ENCODE measurements around the gene USP46.

Gene USP46

DNA sequence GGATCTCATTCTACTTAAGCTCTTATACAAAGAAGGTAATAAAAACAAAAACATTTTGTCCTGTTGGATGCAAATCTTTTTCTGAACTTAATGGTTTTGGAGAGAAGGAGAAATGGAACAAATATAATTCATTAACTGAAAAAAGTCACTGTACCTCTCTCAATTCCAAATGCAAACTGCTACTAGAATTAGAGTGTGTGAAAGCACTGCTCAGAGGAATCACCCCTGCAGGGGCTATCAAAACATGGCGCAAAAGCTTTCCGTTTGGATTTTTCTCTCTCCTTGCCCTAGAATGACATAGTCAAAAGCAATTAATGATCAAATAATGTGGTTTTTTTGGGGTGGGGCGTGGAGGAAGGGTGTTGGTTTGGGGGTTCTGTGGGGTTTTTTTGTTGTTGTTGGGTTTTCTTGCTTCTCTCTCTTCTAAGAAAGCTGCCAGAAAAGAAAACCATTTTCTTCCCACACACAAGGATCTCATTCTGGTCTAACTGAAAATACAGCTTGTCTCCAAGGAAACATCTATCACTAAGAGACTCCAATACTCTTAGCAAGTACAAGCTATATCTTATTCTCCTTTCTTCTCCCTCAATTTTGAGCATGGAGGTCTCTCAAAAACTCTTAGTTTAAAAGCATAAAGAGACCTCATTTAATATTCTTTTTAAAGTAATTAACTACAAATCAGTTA is 41.6 kb downstream of the USP46 start:
- no peak for DNase-seq

DNA sequence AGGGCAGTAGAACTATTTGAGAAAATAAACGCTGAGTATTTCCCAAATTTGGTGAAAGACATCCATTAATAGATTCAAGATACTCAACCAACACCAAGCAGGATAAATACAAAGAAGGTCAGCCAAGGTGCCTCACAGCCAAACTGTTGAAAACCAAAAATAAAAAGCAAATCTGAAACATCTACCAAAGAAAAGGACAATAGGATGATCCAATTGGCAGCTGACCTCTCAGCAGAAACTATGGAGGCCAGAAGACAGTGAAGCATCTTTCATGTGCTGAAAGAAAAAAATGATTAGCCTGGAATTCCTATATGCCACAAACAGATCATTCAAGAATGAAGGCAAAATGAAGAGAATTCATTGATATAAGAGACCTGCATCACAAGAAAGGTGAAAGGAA is 44.9 kb downstream of the USP46 start:
- no peak for DNase-seq

DNA sequence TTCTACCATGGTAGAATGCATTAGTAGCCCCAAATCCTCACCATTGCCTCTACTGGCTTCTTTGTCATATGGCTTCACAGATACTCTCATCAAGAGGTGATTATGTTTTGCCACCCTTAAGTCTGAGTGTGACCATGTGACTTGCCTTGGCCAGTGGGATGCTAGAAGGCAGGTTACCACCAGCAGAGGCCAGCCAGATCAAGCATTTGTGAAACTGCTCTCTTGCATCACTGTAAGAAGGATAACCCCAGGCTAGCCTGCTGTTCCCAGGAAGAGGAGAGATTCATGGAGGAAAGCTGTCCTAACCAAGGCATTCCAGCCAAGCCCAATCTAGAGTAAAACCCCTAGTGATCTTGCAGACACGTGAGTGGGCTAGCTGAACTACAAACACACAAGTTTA is 46.8 kb downstream of the USP46 start:
- DNase-seq = no peak

DNA sequence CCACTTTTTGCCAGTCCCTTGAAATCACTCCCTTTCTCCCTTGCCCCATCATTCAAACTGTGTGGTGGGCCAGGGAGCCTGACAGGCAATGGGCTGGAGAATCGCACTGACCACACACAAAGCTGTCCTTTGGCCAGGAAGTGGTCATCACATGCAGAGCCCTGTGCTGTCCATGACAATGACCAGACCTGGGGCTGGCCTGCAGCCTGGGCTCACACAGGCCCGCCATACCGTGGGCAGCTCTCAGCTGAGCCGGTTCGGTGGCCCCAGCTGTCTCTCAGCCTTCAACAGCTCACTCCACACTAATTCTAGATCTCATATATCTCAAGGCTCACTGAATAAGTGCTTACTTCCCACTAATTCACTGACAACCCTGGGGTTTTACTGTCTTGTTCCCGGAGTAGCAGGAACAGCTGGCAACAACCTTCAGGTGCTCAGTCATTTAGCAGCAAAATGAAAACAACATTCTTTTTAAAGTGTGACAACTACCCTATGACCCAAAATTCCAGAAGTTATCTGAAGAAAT is 48.0 kb downstream of the USP46 start:
- DNase-seq = no peak

DNA sequence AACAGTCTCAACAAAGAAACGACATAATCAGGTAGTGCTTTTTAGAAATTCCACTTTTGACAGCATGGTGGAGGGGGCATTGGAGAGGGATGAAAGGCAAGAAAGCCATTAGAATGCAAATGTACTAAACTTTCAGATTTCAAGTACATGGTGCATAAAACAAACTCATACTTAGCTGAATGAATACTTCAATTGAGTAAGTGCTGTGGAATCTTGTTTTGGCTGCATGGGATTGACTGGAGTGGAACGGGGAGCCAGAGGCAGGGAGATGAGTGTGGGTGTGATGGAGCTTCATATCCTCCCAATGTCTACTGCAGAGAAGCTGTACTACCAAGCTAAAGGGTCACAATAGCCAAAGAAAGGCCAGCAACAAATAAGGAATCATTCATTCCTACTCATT is 52.4 kb downstream of the USP46 start:
- DNase-seq = no peak

DNA sequence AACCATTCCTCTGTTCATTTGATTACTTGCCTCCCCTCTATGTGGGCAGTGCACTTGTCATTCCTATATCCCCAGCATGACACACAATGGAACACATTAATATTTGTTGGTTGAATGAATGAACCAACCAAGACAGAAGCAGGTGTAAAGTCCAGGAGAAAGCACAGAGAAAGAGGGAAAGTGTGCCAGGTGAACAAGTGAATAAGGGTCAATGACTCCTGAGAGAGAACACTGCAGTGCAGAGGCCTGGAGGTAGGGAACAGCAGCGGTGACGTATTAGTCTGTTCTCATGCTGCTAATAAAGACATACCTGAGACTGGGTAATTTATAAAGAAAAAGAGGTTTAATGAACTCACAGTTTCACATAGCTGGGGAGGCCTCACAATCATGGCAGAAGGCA is 53.1 kb downstream of the USP46 start:
- no peak for DNase-seq

DNA sequence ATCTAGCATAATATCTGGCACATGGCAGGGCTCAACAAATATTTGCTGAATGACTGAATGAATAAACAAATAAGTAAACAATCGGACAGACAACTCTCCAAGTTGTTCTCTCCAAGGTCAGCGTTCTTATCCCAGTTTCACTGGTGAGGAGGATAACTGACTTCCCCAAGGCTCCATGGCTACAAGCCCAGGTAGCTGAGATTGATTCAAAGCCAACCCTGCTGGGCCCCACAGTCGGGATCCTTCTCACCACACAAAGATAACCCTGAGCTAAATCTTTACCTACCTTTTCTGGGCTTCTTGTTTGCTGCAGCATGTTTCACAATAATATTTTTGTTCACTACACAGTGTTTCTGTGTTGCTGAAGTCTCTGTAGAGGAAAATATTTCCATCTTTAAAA is 54.9 kb downstream of the USP46 start:
- DNase-seq = no peak

DNA sequence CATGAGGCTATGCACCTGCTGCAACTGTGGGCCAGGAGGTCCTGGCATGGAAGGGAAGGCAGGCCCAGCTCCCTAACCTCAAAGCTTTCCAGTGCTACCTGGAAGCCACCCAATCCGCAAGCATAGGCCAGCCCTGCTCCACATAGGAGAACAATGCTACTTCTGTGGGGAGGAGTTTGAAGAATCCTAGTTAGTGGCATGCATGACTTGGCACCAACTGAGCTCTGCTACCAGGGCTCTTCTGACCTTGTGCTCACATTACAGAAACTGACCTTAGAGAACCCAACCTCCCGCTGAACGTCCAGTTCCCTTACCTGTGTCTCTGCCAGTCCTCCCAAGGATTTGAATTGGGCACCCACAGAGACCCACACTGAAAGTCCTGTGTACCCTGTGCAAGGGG is 58.8 kb downstream of the USP46 start:
- no peak for DNase-seq

DNA sequence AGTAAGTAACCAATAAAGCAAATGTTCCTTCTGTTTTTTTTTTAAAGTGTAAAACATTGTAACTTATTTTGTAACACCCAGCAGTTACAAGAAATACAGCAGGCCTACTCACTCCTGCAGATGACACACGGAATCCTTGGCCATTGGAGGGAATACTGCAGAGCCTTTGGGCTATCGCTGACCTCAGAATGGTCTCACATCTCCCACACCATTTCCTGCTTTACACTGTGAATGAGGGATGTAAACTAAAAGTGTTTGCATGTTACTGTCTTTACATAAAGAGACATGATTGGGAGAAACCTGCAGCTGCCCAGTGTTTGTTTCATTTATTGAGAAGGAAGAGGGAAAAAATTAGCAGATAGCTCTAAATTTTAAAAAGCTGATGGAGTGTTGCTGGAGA is 64.1 kb downstream of the USP46 start:
- DNase-seq = no peak

DNA sequence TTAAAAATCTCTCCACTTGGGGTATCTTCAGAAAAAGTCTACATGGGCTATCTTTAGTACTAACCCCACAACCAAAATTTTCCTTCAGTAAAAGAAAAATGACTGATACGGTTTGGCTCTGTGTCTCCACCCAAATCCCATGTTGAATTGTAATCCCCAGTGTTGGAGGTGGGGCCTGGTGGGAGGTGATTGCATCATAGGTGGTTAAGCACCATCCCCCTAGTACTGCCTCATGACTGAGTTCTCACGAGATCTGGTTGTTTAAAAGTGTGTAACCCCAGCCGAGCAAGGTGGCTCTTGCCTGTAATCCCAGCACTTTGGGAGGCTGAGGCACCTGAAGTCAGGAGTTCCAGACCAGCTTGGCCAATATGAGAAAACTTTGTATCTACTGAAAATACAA is 66.8 kb downstream of the USP46 start:
- no peak for DNase-seq

DNA sequence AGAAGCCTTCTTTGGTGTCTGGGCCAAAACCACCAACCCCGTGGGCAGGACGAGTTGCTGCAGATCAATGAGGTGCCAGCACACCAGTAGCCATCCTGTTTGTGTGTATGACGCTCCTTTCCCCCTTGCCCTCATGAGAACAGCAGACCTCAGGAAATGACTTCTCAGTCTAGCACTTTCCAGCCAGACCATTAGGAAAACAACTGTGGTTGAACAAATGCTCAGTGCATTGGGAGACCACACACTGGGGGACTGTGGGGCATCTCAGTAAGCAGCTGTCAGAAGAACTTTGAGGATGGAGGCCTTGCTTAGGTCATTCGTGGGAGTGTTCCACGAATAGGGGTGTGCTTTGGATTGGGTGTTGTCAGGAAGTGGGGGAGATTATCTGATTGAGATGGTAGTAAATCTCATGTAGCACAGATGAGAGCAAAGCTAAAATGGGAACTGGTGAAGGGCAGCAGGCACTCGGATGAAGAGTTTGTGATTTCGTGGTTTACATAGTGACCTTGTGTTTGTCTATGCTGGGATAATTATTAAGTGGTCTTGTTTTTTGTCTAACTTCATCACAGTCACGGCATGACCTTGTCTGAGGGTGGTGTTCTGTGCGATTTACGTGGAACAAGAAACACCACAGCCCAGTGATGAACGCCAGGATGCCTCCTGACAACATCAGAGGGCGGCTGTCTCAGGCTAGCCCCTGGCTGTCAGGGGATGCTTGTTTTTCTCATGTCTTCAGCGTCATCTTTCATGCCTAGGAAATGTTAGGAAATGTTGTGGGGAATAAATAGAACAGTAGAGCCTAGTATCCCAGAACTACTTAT is 70.1 kb downstream of the USP46 start:
- DNase-seq = no peak

DNA sequence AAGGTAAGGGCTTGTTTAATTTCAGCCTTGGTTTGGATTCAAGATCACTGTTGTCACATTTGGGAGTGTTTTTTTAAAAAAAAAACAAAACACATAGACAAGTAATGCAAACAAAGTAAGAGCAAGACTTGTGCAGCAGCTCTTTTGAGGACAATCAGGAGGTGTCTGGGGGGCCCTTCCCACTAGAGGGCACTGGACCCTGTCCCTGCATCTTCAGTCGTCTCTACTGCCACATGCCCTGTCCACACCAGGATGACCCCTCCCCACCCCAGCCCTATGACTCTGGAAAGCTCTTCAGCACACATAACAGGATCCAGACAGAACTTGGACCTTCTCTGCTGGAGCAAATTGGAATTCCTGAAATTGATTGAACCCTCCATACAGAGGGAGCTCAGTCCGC is 71.0 kb downstream of the USP46 start:
- DNase-seq = no peak

DNA sequence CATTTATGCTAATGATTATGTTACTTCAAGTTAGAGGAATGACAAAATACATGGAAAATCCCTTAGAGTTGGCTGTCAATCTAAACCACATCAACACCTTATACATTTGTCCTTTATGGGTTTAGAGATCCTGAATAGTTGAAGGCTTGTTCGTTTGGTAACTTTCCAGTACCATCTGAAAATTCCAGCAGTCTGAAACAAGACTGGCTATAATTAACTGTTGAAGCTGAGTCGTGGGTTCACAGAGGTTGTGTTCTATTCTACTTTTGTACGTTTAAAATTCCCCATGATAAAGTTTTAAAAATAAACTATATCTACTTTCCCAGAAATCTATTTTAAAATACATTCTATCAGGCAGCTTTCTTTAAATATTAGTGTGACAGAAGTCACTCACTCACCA is 73.0 kb downstream of the USP46 start:
- DNase-seq = no peak

DNA sequence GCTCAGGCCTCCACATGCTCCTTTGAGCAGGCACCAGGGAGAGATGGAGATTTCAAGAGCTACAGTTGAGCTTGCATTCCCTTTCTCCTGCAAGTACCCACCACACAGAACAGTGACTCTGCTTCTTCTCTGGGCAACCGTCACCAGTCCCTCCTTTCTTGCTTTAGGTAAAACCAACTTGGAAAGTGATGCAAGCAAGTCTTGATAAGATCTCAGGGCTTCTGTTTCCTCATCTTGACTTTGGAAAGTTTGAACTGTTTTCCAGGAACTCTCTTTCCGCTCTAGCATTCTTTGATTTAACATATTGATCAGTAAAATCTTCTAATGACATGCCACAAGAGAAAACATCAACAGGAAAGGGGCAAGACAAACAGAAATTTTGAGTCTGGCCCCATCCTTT is 73.7 kb downstream of the USP46 start:
- no peak for DNase-seq

DNA sequence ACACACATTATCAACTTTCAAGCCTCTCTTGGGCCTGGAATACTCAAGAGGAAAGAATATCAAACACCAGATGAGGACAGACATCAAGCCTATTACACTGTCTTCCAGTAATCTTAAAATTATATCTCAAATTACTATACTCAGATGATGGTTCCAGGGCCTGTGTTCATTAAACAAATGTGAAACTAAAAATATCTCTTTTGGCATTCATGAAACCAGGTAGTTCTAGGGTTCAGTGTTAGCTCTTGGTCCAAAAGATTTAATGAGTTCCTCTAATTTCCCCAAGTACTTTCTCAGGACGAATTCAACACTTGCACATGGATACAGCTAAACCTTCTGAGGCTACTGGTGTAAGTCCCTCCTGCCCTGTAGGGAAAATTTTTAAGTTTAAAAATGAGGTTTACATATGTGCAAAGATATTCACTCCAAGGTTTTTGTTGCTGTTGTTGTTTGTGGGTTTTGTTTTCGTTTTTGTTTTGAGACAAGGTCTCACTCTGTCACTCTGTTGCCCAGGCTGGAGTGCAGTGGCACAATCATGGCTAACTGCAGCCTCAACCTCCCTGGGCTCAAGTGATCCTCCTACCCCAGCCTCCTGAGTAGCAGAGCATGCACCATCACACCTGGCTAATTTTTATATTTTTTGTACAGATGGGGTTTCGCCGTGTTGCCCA is 79.4 kb downstream of the USP46 start:
- no peak for DNase-seq

DNA sequence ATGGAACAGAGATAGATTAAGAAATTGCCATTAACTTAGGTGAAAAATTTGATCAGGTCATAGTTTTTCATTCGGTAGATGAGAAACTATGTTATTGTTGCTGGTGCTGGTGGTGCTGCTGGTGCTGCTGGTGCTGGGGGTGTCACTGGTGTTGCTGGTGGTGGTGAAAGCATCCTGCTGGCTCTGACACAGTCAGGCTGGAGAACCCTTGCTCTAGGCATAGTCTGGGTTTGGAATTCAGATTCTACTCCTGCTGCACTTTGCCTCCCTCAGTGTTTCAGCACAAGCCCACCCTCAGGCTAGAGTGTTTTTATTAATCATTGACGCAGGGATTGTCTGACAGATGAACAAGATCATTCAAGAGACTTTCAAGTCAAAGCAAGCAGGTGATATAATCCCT is 80.2 kb downstream of the USP46 start:
- no peak for DNase-seq

DNA sequence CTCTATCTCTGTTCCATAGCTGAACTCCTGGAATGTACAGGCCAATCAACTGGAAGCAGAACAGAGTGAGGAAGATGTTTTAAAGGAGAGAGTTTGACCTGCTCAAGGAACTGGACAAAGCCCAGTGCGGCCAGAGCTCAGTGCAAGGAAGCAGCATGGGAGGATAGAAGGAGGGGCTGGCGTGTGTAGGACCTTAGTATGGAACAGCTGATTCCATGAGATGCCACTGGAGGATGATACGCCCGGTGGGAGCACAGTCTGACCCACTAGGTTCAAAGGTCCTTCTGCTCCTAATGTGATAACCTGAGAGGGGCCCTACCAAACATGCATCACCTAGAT is 81.5 kb downstream of the USP46 start:
- no peak for DNase-seq

DNA sequence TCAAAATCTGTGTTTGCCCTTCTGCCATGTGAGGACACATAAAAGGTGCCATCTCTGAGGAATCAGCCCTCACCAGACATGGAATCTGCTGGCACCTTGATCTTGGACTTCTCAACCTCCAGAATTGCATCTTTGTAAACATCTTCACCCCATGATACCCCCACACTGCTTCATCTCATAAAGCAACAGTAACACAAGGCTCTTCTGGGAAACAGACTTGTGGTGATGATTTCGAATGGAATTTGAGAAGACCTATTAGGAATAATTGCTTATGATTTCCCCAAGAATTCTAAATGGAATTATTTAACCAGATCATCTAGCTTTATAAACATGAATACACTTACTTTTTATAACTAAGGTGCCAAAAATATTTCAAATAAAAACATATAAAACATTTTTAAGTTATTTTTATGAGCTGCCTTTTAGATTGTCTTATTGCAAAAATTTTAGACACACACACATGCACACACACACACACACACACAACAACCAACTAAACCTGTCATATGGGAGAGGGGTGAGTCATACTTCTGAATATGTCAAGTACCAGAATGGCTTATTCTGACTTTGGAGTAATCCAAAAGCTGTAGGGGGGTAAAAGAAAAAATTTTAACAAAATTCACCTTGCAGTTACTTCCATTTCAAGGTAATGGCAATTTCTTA is 82.0 kb downstream of the USP46 start:
- no peak for DNase-seq

DNA sequence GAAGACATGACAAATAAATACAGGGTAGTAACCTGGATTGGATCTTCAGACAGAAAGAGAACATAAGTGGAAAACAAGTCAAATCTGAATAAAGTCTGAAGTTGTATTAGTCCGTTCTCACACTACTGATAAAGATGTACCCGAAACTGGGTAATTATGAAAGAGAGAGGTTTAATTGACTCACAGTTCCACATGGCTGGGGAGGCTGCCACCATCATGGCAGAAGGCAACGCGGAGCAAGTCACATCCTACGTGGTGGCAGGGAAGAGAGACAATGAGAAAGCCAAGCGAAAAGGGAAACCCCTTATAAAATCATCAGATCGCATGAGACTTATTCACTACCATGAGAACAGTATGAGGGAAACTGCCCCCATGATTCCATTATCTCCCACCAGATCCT is 82.8 kb downstream of the USP46 start:
- no peak for DNase-seq

DNA sequence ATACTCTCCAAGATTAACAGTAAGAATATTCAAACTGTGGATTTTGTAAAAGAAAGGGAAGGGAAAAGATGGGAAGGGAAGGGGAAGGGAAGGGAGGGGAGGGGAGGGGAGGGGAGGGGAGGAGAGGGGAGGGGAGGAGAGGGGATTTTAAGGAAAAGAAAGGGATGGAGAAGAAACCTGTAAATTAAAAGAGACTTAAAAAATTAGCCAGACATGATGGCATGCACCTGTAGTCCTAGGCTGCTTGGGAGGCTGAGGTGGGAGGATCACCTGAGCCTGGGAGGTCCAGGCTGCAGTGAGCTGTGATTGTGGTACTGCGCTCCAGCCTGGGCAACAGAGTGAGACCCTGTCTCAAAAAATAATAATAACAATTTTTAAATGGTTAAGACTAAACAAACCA is 83.7 kb downstream of the USP46 start:
- no peak for DNase-seq

DNA sequence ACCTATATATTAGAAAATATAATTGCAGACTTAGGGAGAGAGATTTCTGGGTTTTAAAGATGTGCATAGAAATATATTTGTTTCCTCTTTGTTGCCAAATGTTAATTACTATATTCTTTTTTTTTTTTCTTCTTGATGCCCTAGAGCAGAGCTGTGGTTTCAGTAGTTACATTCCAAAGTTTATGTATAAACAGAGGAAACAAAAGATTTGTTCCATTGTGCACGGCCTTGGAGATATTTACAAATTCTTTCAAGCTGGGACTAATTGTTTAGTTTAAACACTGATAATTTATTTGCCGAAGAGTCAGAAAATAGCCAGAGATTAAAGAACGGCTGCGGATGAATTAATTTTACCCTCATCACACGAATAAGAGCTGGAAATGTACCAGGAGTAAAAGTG is 85.1 kb downstream of the USP46 start:
- no peak for DNase-seq

DNA sequence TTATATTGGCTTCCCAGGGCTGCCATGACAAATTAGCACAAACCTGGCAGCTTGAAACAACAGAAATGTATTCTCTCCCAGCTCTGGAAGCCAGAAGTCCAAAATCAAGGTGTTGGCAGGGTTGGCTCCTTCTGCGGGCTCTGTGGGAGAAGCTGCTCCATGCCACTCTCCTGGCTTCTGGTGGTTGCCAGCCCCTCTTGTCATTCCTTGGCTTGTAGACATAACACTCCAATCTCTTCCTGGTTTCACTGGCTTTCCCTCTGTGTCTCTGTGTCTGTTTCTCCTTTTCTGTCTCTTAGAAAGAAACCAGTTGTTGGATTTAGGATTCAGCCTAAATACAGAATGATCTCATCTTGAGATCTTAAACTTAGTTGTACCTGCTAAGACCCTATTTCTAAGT is 85.5 kb downstream of the USP46 start:
- peak; percentile 10 for DNase-seq

DNA sequence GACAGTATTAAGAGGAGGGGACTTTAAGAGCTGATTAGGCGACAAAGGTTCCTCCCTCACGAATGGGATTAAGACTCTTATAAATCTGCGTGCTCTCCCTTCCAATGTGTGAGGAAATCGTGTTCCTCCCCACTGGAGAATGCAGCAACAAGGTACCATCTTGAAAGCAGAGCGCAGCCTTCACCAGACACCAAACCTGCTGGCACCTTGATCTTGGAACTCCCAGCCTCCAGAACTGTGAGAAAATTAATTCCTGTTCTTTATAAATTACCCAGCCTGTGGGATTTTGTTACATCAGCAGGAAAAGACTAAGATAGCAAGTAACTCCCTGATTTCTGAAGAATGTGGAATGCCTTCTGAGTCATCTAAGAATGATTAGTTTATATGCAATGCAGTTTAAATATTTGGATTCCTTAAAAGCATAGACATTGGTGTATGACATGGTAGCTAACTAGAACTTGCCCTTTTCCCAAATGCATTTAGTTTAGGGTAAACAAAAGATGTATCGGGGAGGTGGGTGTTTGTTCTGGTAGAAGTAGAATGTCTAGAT is 86.1 kb downstream of the USP46 start:
- no peak for DNase-seq

Measured in NCI-H2029 (cell line).